ENCODE measurements around the gene HNF1A. TPM values are rescaled to one million over a fixed set of nuclear protein-coding genes. Genes with fewer than 3 reads are reported as not detected.
A peak's percentile ranks its signal among the peaks of the same experiment; 100 is the strongest.

HNF1A gene
- total RNA-seq, 1 donor from 2014 or later: not detected

- Mint-ChIP-seq H3K27ac (no peak overlapping the region), H3K36me3 (no peaks in the 10 kb centered on the region), H3K4me3 (no peak overlapping the region), H3K9me3 (peaks cover 6% of the 10 kb centered on the region), H3K27me3 (ENCODE audit: insufficient read depth, low read depth) (peaks cover 2% of the 10 kb centered on the region), H3K4me1 (peaks cover 3% of the 10 kb centered on the region)
- Histone ChIP-seq H3K4me2 (no peak overlapping the region), H2AFZ (replicated peaks) (no peak overlapping the region), H3K79me2 (ENCODE audit: low read depth) (no peaks in the 10 kb centered on the region), H3K9me3 (ENCODE audit: low read depth) (no peaks in the 10 kb centered on the region), H3K36me3 (no peaks in the 10 kb centered on the region), H3K27me3 (no peaks in the 10 kb centered on the region), H4K20me1 (ENCODE audit: low read depth) (no peaks in the 10 kb centered on the region), H3K27ac (no peak overlapping the region), H3F3A (ENCODE audit: low read depth) (no peaks in the 10 kb centered on the region), H3K4me1 (no peaks in the 10 kb centered on the region), H3K4me3 (no peak overlapping the region), H3K9ac (no peak overlapping the region)
- TF ChIP-seq EZH2phosphoT487 (IDR thresholded peaks at IDR 0.05) (no peak), CTCF (IDR thresholded peaks at IDR 0.05) (no peak)
- DNase-seq (ENCODE audit: low spot score): no peak
Measured at GRCh38 chr12:120950807-120951206, 27.5 kb upstream of the HNF1A start.

GRCh38 chr12:120955232-120955631 is 23.1 kb upstream of the HNF1A start:
- no peak overlapping the region for H3K4me3 Mint-ChIP-seq
- no peak overlapping the region for H2AFZ ChIP-seq (replicated peaks)
- H3K27me3 ChIP-seq: no peaks in the 10 kb centered on the region
- H3K4me2 ChIP-seq: no peak overlapping the region
- no peak overlapping the region for H3K9ac ChIP-seq
- TF ChIP-seq EZH2phosphoT487 (IDR thresholded peaks at IDR 0.05) (no peak), CTCF (IDR thresholded peaks at IDR 0.05) (no peak), EZH2 (IDR thresholded peaks at IDR 0.05) (no peak)
- H3F3A ChIP-seq (ENCODE audit: low read depth): no peaks in the 10 kb centered on the region
- no peaks in the 10 kb centered on the region for H3K9me3 ChIP-seq (ENCODE audit: low read depth)
- no peaks in the 10 kb centered on the region for H4K20me1 ChIP-seq (ENCODE audit: low read depth)
- H3K27ac Mint-ChIP-seq: no peak overlapping the region
- peaks cover 6% of the 10 kb centered on the region for H3K9me3 Mint-ChIP-seq
- H3K79me2 ChIP-seq (ENCODE audit: low read depth): no peaks in the 10 kb centered on the region
- H3K27me3 Mint-ChIP-seq (ENCODE audit: insufficient read depth, low read depth): peaks cover 2% of the 10 kb centered on the region
- H3K36me3 ChIP-seq: no peaks in the 10 kb centered on the region
- no peak for DNase-seq (ENCODE audit: low spot score)
- H3K4me1 Mint-ChIP-seq: peaks cover 3% of the 10 kb centered on the region
- H3K4me3 ChIP-seq: no peak overlapping the region
- no peaks in the 10 kb centered on the region for H3K4me1 ChIP-seq
- H3K36me3 Mint-ChIP-seq: no peaks in the 10 kb centered on the region
- H3K27ac ChIP-seq: no peak overlapping the region

- Mint-ChIP-seq H3K9me3 (no peaks in the 10 kb centered on the region), H3K4me1 (peaks cover 4% of the 10 kb centered on the region), H3K27ac (peak overlapping the region; percentile 76), H3K4me3 (no peak overlapping the region), H3K36me3 (no peaks in the 10 kb centered on the region), H3K27me3 (ENCODE audit: insufficient read depth, low read depth) (peaks cover 2% of the 10 kb centered on the region)
- Histone ChIP-seq H2AFZ (replicated peaks) (no peak overlapping the region), H3F3A (ENCODE audit: low read depth) (no peaks in the 10 kb centered on the region), H3K27ac (no peak overlapping the region), H4K20me1 (ENCODE audit: low read depth) (no peaks in the 10 kb centered on the region), H3K9ac (no peak overlapping the region), H3K9me3 (ENCODE audit: low read depth) (no peaks in the 10 kb centered on the region), H3K4me2 (no peak overlapping the region), H3K4me1 (no peaks in the 10 kb centered on the region), H3K36me3 (no peaks in the 10 kb centered on the region), H3K4me3 (no peak overlapping the region), H3K27me3 (no peaks in the 10 kb centered on the region), H3K79me2 (ENCODE audit: low read depth) (no peaks in the 10 kb centered on the region)
- TF ChIP-seq CTCF (IDR thresholded peaks at IDR 0.05): no peak
- no peak for TF ChIP-seq EZH2 (IDR thresholded peaks at IDR 0.05)
- TF ChIP-seq EZH2phosphoT487 (IDR thresholded peaks at IDR 0.05): no peak
- no peak for DNase-seq (ENCODE audit: low spot score)
Measured at GRCh38 chr12:120956579-120957300, 21.6 kb upstream of the HNF1A start.

Data from neural progenitor cell (in vitro differentiated cells).